ENCODE data around the gene MYF6.

DNA sequence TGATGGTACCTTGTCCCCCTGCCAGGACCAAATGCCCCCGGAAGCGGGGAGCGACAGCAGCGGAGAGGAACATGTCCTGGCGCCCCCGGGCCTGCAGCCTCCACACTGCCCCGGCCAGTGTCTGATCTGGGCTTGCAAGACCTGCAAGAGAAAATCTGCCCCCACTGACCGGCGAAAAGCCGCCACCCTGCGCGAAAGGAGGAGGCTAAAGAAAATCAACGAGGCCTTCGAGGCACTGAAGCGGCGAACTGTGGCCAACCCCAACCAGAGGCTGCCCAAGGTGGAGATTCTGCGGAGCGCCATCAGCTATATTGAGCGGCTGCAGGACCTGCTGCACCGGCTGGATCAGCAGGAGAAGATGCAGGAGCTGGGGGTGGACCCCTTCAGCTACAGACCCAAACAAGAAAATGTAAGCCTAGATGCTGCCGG, 410 bp downstream of the MYF6 start:
- no peak for TF ChIP-seq CTCF (IDR thresholded peaks at IDR 0.05)
- TF ChIP-seq EZH2 (IDR thresholded peaks at IDR 0.05; ENCODE audit: borderline replicate concordance, insufficient read depth, low read depth, low read length, poor library complexity, severe bottlenecking), result no peak

Measured in B cell (primary cell).